ENCODE results near the gene CCDC78. TPM values are rescaled to one million over a fixed set of nuclear protein-coding genes. Genes with fewer than 3 reads are reported as not detected.

Gene CCDC78
- total RNA-seq, 1 experiment from 2014 or later, result 22.9 TPM

DNA sequence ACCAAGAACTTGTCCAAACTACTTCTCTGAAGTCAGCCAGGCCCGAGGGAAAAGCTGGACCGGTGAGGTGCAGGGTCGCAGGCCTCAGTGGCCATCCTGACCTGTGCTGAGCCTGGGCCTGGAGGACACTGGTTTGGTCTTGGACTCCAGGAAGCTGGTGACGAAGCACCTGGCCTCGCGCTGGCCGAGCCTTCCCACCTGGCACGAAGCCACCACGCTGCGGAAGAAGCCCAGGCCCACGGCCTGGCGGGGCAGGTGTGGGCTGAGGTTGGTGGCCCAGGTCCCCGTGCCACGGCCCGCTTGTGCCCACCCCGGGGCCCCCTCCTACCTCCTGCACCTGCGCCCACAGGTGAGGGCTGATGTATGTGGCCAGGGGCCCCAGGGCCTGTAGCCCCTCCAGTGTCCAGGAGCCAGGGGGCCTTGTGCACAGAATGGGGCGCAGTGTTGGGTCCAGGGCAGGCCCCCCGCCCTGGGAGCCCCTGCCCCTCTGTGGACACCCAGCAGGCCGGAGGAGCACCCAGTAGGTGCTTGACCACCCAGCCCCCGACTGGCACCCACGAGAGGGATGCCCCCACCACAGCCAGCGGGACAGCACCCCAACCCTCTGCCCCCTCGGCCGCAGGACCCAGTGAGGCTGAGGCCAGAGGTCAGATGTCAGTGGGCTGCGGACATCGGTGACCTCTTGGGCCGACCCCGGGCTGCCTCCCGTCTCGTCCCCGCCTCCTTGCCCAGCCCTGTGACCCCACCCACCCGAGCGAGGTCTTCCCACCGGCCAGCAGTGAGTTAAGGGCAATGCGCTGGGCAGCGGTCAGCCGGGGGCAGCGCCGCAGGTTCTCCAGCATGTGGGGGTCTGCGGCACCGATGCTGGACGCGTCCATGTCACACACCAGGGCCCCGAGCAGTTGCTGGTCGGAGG, 48.1 kb upstream of the CCDC78 start:
- Histone ChIP-seq H3K27ac (ENCODE audit: low read depth, low read length) (peak overlapping the region; percentile 53), H3K9me3 (ENCODE audit: control insufficient read depth in 1 of 2, insufficient read depth in 1 of 2, low read depth in 1 of 2, low read length in 2 of 2) (no peaks in the 10 kb centered on the region), H3K9ac (ENCODE audit: low read length) (peak overlapping the region; percentile 53), H3K36me3 (ENCODE audit: control insufficient read depth in 1 of 2, insufficient read depth in 2 of 2, low read length in 2 of 2) (no peaks in the 10 kb centered on the region), H4K20me1 (ENCODE audit: insufficient read depth) (no peaks in the 10 kb centered on the region), H3K9me2 (ENCODE audit: insufficient read depth) (no peaks in the 10 kb centered on the region), H2AFZ (ENCODE audit: low read depth, low read length, poor library complexity, severe bottlenecking) (no peak overlapping the region), H3K4me2 (ENCODE audit: low read length) (peak overlapping the region; percentile 74), H3K4me1 (ENCODE audit: control insufficient read depth in 1 of 2, insufficient read depth in 2 of 2, low read length in 2 of 2) (peaks cover 36 to 55% of the 10 kb centered on the region in 2 experiments), H3K27me3 (ENCODE audit: insufficient read depth, low read length) (no peaks in the 10 kb centered on the region), H3K4me3 (replicated peaks in 1 of 2; ENCODE audit: low read depth in 1 of 2, low read length in 2 of 2) (peak overlapping the region in 1 of 2 experiments; percentile 28; a peak in 1 of 4 replicates), H3K79me2 (ENCODE audit: insufficient read depth, low read length) (no peaks in the 10 kb centered on the region)
- CTCF ChIA-PET, result no interaction called here
- peak; percentile 27 for ATAC-seq
- POLR2A ChIA-PET, result interaction anchor here (1.4 kb wide), 1 partner anchor 14 kb away, joined by 3 read pairs; the partner anchor contains the start of genes CHTF18 and RPUSD1
- no peak for DNase-seq (ENCODE audit: low read depth, low spot score)
- intact Hi-C loops (cut with micrococcal nuclease), result no loop called here
- no TSS peak for BruUV-seq (replicated peaks)
- TF ChIP-seq, protein P1, sequence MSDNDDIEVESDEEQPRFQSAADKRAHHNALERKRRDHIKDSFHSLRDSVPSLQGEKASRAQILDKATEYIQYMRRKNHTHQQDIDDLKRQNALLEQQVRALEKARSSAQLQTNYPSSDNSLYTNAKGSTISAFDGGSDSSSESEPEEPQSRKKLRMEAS (IDR thresholded peaks at IDR 0.05), result peak; percentile 53; the same call in 1 of the 2 replicates
- 0 out of 2 replicates have a peak, but pooled peaks have one; percentile 9 for TF ChIP-seq POLR2AphosphoS5 (IDR thresholded peaks at IDR 0.05; ENCODE audit: low read depth, low read length)
- TF ChIP-seq EGR1 (IDR thresholded peaks at IDR 0.05; ENCODE audit: low read depth), result no peak
- TF ChIP-seq CEBPB (IDR thresholded peaks at IDR 0.05; ENCODE audit: low read depth), result no peak
- RAD21 ChIA-PET (ENCODE audit: low non-redundant PET in 1 of 2, low total read pairs in 2 of 2, uncharacterized antibody in 2 of 2, unreplicated experiment in 2 of 2), result no interaction called here

DNA sequence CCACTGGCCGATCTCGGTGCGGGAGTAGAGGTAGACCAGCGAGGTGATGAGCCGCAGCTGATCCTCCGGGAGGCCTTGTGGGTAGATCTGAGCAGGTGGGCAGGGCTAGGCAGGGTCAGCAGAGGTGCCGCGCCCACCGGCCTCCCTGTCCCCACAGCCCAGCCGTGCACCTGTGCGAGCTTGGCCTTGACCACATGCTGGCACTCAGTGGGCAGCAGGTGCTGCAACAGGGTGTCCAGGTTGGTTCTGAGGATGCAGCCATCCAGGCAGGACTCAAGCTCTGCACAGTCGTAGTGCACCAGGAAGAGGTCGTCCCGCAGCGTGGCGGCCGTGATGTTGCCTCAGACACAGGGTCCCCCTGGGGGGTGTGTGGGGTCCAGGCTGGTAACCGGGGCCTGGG, 46.7 kb upstream of the CCDC78 start:
- Histone ChIP-seq H3K4me2 (ENCODE audit: low read length) (peak overlapping the region; percentile 74), H3K27ac (ENCODE audit: low read depth, low read length) (peak overlapping the region; percentile 53), H3K9me2 (ENCODE audit: insufficient read depth) (no peaks in the 10 kb centered on the region), H3K27me3 (ENCODE audit: insufficient read depth, low read length) (no peaks in the 10 kb centered on the region), H3K36me3 (ENCODE audit: control insufficient read depth in 1 of 2, insufficient read depth in 2 of 2, low read length in 2 of 2) (no peaks in the 10 kb centered on the region; a peak in 1 of 4 replicates), H3K4me3 (replicated peaks in 1 of 2; ENCODE audit: low read depth in 1 of 2, low read length in 2 of 2) (no peak overlapping the region), H3K9me3 (ENCODE audit: control insufficient read depth in 1 of 2, insufficient read depth in 1 of 2, low read depth in 1 of 2, low read length in 2 of 2) (no peaks in the 10 kb centered on the region), H3K9ac (ENCODE audit: low read length) (no peak overlapping the region), H4K20me1 (ENCODE audit: insufficient read depth) (no peaks in the 10 kb centered on the region), H2AFZ (ENCODE audit: low read depth, low read length, poor library complexity, severe bottlenecking) (no peak overlapping the region), H3K79me2 (ENCODE audit: insufficient read depth, low read length) (no peaks in the 10 kb centered on the region), H3K4me1 (ENCODE audit: control insufficient read depth in 1 of 2, insufficient read depth in 2 of 2, low read length in 2 of 2) (peaks cover 30 to 45% of the 10 kb centered on the region in 2 experiments)
- ChIA-PET RAD21 (ENCODE audit: low non-redundant PET in 1 of 2, low total read pairs in 2 of 2, uncharacterized antibody in 2 of 2, unreplicated experiment in 2 of 2) (interaction anchor here in 1 of 2 experiments (0.6 kb wide), 1 partner anchor 16 kb away, joined by 3 read pairs; no protein-coding TSS in a partner anchor), POLR2A (interaction anchor here (1.3 to 1.4 kb wide), 2 partner anchors 10 to 15 kb away, joined by 3 read pairs; partner anchors contain the start of genes CHTF18 and RPUSD1), CTCF (interaction anchor here (0.8 kb wide), 1 partner anchor 11 kb away, joined by 3 read pairs; no protein-coding TSS in a partner anchor)
- ATAC-seq (peak; percentile 15), DNase-seq (ENCODE audit: low read depth, low spot score) (no peak)
- no peak for TF ChIP-seq CEBPB (IDR thresholded peaks at IDR 0.05; ENCODE audit: low read depth)
- TF ChIP-seq, protein P2, sequence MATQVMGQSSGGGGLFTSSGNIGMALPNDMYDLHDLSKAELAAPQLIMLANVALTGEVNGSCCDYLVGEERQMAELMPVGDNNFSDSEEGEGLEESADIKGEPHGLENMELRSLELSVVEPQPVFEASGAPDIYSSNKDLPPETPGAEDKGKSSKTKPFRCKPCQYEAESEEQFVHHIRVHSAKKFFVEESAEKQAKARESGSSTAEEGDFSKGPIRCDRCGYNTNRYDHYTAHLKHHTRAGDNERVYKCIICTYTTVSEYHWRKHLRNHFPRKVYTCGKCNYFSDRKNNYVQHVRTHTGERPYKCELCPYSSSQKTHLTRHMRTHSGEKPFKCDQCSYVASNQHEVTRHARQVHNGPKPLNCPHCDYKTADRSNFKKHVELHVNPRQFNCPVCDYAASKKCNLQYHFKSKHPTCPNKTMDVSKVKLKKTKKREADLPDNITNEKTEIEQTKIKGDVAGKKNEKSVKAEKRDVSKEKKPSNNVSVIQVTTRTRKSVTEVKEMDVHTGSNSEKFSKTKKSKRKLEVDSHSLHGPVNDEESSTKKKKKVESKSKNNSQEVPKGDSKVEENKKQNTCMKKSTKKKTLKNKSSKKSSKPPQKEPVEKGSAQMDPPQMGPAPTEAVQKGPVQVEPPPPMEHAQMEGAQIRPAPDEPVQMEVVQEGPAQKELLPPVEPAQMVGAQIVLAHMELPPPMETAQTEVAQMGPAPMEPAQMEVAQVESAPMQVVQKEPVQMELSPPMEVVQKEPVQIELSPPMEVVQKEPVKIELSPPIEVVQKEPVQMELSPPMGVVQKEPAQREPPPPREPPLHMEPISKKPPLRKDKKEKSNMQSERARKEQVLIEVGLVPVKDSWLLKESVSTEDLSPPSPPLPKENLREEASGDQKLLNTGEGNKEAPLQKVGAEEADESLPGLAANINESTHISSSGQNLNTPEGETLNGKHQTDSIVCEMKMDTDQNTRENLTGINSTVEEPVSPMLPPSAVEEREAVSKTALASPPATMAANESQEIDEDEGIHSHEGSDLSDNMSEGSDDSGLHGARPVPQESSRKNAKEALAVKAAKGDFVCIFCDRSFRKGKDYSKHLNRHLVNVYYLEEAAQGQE (IDR thresholded peaks at IDR 0.05; ENCODE audit: low read depth), result no peak
- intact Hi-C loops (cut with micrococcal nuclease), result loop anchor here (1.0 kb wide), 1 partner anchor 12 kb away; no protein-coding TSS in a partner anchor
- BruUV-seq (replicated peaks), result no TSS peak

Data from HCT116 (cell line).